ENCODE data around the gene GFRA4.

The GFRA4 gene

DNA sequence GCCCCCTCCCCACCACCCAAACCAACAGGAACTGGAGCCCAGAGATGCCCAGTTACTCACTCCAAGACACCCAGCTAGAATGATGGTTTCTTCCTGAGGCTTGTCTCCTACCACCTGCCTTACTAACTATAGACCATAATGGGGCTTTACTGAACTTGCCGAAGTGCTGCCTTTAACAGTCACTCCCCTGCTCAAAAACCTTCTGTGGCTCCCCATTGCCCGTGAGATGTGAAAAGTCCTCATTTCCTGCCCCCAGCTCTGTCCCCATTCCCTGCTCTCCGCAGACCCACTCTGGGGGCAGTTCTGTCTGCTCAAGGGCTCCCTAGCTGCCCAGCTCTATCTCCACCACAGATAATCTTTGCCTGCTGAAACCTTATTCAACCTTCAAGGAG is 44.3 kb upstream of the GFRA4 start:
- no peaks in the 10 kb centered on the region for H3K36me3 ChIP-seq
- TF ChIP-seq CTCF (IDR thresholded peaks at IDR 0.05), result no peak
- no peak overlapping the region for H3K4me3 ChIP-seq
- H3K9me3 ChIP-seq, result no peaks in the 10 kb centered on the region
- no peak for DNase-seq
- peak overlapping the region; percentile 6 to 60 for H3K27ac ChIP-seq
- peaks cover 0 to 20% (median 12%) of the 10 kb centered on the region in 4 donors for H3K4me1 ChIP-seq
- intact Hi-C loops (cut with DNase I; ENCODE audit: low total_unique reads), result no loop called here
- no peaks in the 10 kb centered on the region for H3K27me3 ChIP-seq

- H3K27me3 ChIP-seq, result no peaks in the 10 kb centered on the region
- intact Hi-C loops (cut with DNase I; ENCODE audit: low total_unique reads), result no loop called here
- no peak for TF ChIP-seq CTCF (IDR thresholded peaks at IDR 0.05)
- peak overlapping the region; percentile 13 to 60 for H3K27ac ChIP-seq
- H3K36me3 ChIP-seq, result no peaks in the 10 kb centered on the region
- peak; percentile 54 to 89 for DNase-seq
- H3K4me1 ChIP-seq, result peaks cover 0 to 20% (median 12%) of the 10 kb centered on the region in 4 donors
- H3K4me3 ChIP-seq, result no peak overlapping the region
- no peaks in the 10 kb centered on the region for H3K9me3 ChIP-seq
Measured at GRCh38 chr20:3706774-3707507, 43.7 kb upstream of the GFRA4 start.

GRCh38 chr20:3705970-3706739 is 43.0 kb upstream of the GFRA4 start:
- H3K9me3 ChIP-seq, result no peaks in the 10 kb centered on the region
- peaks cover 0 to 19% (median 12%) of the 10 kb centered on the region in 4 donors for H3K4me1 ChIP-seq
- no peak overlapping the region for H3K4me3 ChIP-seq
- H3K27ac ChIP-seq, result peak overlapping the region; percentile 13 to 60
- no peak for DNase-seq
- H3K36me3 ChIP-seq, result no peaks in the 10 kb centered on the region
- intact Hi-C loops (cut with DNase I; ENCODE audit: low total_unique reads), result no loop called here
- no peaks in the 10 kb centered on the region for H3K27me3 ChIP-seq
- TF ChIP-seq CTCF (IDR thresholded peaks at IDR 0.05), result no peak

DNA sequence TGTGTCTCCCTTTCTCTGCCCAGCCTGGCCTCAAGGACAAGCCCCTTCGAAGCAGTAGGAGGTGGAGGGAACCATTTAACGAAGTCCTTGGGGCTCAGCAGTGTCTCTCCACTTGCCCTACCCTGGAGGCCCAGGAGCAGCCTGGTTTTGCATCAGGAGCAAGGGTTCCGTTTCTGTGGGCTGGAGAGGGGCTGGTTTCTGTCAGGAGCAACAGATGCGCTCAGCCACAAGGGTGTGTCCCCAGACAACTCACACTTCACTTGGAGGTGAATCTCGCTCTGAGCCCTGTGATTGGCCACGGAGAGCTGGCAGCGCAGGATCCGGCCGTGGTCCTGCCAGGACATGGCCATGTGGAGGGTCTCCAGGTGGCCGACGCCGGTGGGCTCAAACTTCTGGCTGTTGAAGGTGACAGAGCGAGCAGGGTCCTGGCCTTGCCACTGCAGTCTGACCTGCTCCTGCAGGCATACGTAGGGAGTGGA is 42.3 kb upstream of the GFRA4 start:
- intact Hi-C loops (cut with DNase I; ENCODE audit: low total_unique reads), result no loop called here
- H3K4me1 ChIP-seq, result peaks cover 0 to 14% (median 11%) of the 10 kb centered on the region in 4 donors

GRCh38 chr20:3704087-3704486 is 40.9 kb upstream of the GFRA4 start:
- Histone ChIP-seq H3K27ac (no peak overlapping the region), H3K4me3 (no peak overlapping the region), H3K4me1 (peaks cover 0 to 14% (median 11%) of the 10 kb centered on the region in 4 donors), H3K27me3 (no peaks in the 10 kb centered on the region), H3K36me3 (no peaks in the 10 kb centered on the region), H3K9me3 (no peaks in the 10 kb centered on the region)
- no peak for DNase-seq
- intact Hi-C loops (cut with DNase I; ENCODE audit: low total_unique reads), result no loop called here
- no peak for TF ChIP-seq CTCF (IDR thresholded peaks at IDR 0.05)

More for the DNA sequence above, 42.3 kb upstream of the GFRA4 start:
- no peak for DNase-seq
- Histone ChIP-seq H3K27me3 (no peaks in the 10 kb centered on the region), H3K27ac (no peak overlapping the region), H3K36me3 (no peaks in the 10 kb centered on the region), H3K4me3 (no peak overlapping the region), H3K9me3 (no peaks in the 10 kb centered on the region)
- no peak for TF ChIP-seq CTCF (IDR thresholded peaks at IDR 0.05)

All from tibial artery (tissue), 4 donors.